C4-2B (cell line): ENCODE results near the gene TMOD1.

Experiments
- ZFX ChIP-seq: fragments of 450-650 bp; IDR thresholded peaks from 2 replicates; pipeline ENCODE4 v1.6.1; 2017
- TF ChIP-seq, protein P1 (sequence below): fragments of 450-650 bp; conservative IDR thresholded peaks from 2 replicates; pipeline ENCODE4 v1.5.1; 2017; ENCODE audit warnings: mild to moderate bottlenecking

DNA sequence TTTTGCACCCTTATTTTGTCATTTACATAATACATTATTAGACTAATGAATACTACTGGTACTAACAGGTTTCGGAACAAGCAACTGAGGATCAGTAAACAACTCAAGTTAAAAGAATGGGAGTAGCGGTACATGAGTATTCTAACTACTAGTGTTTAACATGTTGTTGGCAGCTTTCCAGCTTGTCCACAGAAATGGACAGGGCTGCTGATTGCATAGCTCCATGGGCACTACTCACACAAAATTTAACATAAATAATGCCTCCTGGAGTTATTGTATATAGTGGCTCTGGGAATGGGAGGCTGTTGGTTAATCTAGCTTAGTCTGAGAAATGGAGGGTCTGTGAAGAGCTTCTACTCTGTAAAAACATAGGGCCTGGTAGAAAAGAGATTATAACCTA, 138.9 kb downstream of the TMOD1 start:
- TF ChIP-seq ZFX, result no peak
- TF ChIP-seq, protein P1, sequence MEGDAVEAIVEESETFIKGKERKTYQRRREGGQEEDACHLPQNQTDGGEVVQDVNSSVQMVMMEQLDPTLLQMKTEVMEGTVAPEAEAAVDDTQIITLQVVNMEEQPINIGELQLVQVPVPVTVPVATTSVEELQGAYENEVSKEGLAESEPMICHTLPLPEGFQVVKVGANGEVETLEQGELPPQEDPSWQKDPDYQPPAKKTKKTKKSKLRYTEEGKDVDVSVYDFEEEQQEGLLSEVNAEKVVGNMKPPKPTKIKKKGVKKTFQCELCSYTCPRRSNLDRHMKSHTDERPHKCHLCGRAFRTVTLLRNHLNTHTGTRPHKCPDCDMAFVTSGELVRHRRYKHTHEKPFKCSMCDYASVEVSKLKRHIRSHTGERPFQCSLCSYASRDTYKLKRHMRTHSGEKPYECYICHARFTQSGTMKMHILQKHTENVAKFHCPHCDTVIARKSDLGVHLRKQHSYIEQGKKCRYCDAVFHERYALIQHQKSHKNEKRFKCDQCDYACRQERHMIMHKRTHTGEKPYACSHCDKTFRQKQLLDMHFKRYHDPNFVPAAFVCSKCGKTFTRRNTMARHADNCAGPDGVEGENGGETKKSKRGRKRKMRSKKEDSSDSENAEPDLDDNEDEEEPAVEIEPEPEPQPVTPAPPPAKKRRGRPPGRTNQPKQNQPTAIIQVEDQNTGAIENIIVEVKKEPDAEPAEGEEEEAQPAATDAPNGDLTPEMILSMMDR, result no peak
